HG03064 (cell line): ENCODE measurements around the gene ASB13.

ENCODE experiments used
- ATAC-seq: cut with Tn5 transposase; IDR thresholded peaks from one replicate; pipeline ENCODE4 v1.9.1; 2021; ENCODE audit warnings: low read depth; ENCODE audit not compliant: unreplicated experiment

ASB13 gene

DNA sequence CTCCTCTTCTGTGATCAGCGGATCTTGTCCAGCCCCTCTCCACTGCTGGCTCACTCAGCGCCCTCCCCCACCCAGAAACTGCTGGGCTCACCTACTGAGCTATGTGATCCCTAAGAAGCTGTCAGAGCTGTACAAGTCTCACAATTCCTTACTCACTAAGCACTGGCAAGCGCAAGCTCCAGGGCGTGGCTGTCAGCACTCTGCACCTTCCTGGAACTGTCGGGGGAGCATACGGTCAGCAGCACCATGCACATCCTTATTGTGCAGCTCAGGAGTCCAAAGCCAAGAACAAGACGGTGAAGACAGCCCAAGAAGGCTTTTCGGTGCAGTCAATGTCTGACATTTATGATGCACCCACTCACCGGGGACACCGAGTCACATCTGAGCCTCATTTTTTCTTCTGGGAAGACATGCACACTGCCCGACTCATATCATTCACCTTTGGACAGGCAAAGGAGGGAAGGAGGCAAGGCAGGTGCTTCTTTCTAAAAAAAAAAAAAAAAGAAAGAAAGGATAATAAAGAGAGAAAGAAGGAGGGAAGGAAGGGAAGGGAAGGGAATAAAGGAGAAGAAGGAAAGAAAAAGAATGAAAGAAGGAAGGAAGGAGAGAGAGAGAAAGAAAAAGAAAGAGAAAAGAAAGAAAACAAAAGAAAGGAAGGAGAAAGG is 56.3 kb downstream of the ASB13 start:
- ATAC-seq: no peak

DNA sequence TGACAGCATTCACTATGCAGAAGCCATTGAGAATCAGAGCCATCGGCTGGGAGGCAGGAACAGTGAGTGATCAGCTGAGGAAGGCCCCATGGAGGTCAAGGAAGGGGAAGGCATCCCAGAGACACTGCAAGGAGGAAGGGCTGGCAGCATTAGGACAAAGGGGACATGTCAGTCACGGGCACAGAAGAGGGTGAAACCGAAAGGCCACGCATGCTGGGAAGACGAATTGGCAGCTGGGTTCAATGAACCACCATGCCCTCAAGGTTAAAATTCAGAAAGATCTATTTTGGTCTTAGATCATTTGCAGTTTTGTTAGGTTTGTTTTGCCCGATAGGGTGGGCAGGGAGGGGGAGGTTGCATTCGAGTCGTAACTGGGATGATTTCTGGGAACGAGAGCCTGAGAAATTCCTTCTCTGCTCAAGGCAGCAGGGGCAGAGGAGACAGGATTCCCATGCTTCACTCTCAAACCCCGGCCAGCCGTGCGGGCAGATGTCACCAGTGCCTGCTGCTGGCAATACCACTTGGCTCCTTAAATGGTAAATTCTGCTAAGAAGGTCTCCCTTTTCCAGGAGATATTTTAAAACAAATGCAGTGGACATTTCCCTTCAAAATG is 57.7 kb downstream of the ASB13 start:
- no peak for ATAC-seq

DNA sequence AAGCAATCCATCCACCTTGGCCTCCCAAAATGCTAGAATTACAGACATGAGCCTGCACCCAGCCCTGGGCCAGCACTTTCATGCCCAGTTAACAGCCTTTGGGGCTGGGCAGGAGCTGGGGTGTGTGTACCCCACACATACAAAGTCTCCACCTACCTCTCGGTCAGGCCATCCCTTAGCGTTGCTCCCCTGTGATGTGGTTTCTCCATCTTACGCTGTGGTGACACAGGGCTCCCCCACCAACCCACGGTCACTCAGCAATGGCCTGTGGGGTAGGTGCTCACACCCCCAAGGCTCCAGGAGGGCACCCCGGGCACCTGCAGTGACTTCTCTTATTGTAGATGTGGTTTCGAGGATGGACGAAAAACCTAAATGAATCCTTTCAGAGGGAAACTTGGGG is 58.8 kb downstream of the ASB13 start:
- no peak for ATAC-seq

DNA sequence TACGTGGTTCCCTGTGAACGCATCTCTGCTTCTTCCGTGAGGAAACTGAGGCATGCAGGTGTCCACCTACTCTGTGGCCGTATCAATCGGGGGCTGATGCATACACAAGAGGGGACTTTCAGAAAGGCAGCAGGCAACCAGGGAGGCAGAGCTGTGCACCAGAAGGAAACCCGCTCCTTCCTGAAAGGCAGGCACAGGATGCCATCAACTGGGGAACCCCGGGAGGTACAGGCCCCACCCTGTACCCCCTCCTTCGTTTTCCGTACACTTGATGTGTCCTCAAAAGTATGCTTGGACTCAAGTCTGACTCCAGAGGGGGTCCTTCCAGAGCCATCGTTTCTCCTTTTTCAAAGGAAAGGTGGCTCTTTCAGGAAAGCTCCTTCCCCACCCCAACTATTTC is 59.5 kb downstream of the ASB13 start:
- no peak for ATAC-seq

DNA sequence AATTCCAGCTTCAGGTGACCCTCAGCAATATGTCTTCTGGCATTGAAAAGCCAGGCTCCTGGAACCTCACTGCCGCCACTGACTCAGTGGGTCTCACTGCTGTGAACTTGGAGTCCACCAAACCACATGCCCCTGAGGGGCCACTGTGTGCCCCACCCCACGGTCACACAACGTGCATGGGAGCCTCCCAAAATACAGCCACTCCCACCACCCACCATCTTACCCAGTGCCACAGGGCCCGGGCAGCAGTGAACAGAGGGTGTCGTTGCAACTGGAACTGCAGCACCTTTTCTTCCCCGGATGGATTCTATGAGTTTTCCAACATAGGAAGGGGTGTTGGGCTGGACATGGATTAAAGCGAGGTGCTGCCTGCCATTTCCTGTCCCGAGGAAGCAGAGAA is 60.1 kb downstream of the ASB13 start:
- ATAC-seq: no peak

DNA sequence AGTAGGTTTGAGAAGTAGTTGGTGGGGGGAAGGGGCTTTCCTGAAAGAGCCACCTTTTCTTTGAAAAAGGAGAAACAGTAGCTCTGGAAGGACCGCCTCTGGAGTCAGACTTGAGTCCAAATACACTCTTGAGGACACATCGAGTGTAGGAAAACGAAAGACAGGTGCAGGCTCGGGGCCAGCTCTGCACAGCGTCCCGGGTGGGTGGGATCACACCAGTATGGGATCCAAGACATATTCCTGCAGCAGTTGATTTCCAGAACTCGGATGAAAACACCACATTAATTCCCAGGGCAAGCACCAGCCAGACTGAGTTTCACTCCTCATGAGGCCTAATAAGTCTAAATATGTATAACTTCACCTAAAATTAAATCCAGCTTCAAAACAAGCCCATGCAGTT is 61.4 kb downstream of the ASB13 start:
- ATAC-seq: no peak

DNA sequence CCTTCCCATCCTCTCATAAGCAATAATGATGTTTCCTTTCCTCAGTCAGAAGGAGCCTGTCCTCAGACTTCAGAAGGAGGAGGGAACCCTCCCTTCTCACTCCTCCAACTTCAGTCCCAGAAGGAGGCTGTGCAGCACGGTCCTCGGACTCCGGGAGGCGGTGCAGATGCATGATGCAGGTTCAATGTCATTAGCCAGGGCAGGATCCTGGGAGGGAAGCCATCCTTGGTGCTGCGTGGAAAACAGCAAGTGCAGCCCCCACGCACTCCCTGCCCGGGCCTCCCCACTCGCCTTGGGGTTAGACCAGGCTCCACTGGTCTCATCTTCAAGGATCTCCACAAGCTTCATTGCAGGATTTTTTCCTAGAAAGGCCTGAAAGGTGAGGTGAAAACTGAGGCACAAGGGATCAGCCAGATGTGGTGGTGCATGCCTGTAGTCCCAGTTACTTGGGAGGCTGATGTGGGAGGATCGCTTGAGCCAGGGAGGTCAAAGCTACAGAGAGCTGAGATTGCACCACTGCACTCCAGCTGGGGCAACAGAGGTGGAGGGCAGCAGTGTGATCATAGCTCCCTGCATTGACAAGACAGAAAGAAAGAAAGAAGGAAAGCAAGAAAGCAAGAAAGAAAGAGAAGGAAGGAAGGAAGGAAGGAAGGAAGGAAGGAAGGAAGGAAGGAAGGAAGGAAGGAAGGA is 62.0 kb downstream of the ASB13 start:
- no peak for ATAC-seq

DNA sequence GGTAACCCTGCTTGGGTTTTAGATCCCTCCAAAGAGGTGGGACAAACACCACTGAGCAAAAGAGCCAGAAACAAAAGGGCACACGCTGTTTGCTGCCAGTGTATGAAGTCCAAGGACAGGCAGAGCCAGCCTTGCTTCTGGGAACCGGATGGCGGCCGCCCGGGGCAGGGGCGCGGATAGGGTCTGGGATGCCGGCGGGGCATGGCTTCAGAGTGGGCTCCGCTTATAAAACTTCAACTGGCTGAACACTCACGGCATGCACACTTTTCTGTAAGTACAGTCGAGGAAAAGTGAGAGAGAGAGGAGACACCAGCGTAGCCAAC is 62.6 kb downstream of the ASB13 start:
- no peak for ATAC-seq

DNA sequence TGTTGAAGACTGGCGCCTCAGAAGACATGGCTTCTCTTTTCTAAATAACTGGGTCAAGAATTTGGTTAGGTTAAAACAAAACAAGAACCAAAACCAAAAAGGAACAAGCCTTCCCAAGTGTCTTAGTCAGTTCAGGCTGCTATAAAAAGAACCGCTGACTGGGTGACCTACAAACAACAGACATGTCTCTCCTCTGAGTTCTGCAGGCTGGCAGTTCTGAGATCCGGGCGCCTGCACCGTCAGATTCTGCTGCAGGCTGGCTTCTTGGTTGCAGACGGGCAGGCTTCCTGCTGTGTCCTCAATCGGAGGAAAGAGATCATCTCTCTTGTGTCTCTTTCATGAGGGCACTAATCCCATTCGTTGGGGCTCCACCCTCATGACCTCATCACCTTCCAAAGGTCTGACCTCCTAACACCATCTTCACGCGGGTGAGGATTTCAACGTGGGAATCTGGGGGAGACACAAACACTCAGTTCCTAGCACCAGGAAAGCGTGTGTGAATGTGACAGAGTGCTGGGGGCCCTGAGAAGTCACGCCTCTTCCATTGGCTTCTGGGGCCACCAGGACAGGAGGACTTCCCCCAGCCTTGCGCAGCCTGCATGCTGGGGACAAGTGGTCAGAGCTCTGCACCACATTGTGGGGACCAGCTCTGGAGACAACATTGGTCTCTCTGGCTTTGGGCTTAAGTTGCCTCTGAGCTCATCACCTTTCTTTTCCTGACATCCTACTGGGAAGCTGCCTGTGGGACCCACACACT is 63.1 kb downstream of the ASB13 start:
- ATAC-seq: no peak

DNA sequence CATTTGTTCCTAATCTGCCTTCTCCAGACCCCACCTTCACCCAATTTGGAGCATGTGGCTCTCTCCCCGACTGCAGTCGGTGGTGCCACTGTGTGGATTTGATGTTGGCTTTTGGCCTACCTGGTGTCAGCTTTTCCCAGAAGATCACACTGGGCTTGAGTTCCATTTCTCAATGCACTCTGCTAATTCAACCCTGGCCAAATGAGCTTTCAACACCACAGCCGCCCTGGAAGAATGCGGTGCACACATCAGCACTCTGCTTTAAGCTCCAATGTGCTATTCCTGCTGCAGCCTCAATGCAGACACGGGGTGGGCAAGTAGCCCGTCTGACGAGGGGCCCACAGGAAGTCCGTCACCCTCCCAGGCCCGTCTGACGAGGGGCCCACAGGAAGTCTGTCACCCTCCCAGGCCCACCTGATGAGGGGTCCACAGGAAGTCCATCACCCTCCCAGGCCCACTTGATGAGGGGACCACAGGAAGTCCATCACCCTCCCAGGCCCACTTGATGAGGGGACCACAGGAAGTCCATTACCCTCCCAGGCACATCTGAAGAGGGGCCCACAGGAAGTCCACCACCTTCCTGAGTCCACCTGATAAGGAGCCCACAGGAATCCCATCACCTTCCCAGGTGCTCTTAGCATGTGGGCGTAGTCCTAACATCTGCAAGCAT is 64.4 kb downstream of the ASB13 start:
- no peak for ATAC-seq

DNA sequence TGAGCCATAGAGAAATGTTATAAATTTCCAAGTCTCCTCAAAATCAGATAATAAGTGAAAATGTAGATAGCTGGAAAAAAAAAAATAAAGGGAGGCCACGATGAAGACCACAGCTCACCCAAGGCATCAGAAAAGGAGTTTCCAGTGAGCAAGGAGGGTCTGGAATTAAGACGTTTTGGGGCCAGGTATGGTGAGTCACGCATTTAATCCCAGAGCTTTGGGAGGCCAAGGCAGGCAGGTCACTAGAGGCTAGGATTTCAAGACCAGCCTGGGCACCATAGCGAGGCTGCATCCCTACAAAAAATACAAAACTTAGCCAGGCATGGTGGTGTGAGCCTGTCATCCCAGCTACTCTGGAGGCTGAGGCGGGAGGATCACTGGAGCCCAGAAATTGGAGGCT is 65.5 kb downstream of the ASB13 start:
- no peak for ATAC-seq

DNA sequence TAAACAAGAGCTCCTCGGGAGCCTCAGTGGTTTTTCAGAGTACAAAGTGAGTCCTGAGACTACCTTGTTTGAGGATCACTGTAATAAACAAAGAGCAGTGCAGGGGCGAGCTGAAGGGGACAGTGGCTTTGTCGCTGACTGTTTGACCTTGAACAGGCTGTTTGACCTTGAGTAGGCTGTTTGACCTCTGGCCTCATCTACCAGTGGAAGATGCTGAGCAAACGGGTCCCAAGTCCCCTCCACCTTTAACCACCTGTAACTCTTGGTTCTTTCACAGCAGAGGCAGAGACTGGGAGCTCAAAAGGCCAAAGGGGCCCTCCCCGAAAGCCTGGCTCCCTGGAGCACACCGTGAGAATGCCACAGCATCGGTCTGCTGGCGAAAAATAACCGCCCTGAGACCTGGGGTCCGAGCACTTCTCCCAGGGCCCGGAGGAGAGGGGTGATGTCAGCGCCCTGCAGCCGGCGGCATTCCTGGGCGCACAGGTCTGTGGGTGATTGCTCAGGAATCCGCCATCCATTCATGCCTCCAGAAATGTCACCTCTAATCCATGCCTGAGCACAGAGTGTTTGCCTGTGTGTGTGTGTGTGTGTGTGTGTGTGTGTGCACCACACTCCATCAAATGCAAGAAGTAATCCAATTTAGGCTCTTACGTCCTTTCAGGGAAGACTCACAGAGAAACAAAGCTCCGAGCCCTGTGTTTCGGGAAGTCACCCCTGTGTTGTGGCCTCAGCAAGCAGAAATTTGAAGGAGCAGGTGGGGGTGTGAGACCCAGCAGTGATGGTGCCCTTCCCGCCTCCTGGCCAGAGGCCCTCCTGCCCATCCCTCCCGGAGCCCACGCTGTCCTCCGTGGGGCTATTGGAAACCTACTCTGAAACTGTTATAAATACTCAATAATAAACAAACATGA is 66.5 kb downstream of the ASB13 start:
- no peak for ATAC-seq

DNA sequence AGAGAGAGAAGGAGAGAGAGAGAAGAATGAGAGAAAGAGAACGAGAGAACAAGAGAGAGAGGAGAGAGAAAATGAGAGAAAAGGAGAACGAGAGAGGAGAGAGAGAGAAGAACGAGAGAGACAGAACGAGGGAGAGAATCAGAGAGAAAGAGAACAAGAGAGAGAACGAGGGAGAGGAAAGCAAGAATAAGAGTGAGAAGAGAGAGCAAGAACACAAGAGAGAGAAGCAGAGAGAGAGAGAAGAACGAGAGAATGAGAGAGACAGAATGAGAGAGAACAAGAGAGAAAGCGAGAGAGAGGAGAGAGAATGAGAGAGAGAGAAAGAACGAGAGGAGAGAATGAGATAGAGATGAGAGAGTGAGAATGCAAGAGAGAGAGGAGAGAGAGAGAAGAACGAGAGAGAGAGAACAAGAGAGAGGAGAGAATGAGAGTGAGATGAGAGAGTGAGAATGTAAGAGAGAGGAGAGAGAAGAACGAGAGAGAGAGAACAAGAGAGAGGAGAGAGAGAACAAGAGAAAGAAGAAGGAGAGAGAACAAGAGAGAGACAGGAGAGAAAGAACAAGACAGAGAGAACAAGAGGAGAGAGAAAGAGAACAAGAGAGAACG is 68.2 kb downstream of the ASB13 start:
- no peak for ATAC-seq

DNA sequence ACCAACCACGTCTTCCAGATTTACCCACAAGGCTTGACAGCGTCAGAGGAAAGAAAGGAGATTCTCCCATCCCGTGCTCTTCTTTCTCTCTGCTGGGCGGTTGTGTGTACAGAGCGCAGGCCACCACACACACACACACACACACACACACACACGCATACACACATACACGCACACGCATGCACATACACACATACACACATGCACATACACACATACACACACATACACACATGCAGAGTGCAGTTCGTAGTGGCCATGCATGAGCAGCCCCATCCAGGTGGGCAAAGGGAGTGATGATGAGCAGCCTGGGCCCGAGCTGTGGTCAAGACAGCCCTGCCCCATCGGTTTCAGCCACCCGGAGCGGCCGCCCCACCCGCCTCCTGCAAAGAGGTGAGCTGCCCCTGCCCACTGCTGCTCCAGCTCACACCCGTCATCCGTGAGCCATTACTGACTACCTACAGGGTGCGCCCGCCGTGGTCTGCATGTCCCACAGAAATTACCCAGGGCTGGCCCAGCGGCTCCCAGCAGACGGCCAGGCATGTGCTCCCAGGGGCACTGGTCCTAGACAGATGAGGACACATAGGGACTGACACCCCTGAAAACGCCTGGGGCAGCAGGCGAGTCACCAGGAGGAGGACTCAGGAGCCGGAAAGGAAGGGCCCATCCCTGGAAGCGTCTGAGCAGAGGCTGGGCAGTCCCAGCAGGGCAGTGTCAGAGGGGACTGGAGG is 69.6 kb downstream of the ASB13 start:
- no peak for ATAC-seq

DNA sequence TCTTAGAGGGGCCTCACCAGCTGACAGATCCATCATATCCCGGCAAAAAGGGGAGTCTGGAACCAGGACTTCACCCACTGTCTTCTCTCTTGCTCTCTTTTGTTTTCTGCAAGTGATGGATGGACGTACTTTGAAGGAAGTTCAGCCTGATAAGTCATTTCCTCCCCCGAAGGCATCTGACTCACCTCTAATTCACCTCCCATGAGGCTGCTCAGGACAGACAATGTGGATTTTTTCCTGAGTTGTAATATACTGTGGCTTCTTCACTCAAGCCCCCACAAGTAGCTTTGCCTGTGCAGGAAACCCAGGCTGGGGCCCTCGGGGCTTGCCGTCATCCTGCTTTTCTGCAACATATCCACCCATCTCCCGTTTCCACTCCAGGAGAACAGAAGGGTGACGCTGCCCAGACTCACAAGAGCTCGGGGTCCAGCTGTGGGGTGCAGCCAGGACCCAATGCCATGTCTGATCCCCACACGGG is 70.4 kb downstream of the ASB13 start:
- ATAC-seq: no peak

DNA sequence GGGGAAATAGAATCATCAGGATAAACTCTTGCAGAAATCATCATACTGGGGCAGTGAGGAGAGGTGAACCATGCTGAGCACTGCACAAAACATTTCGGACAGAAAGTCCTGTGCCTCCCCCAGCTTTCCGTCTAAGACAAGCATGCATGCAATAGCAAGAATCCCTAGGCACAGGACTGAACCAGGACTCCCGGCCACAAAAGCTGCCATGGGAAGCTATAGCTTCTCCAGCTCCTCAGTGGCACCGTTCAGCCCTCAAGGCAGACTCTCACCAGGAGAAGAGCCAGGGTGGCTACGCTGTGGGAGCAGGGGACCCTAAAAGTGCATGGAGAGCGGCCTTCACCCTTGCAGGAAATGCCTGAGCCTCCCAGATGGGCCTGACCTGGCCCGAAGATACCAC is 70.8 kb downstream of the ASB13 start:
- ATAC-seq: no peak

DNA sequence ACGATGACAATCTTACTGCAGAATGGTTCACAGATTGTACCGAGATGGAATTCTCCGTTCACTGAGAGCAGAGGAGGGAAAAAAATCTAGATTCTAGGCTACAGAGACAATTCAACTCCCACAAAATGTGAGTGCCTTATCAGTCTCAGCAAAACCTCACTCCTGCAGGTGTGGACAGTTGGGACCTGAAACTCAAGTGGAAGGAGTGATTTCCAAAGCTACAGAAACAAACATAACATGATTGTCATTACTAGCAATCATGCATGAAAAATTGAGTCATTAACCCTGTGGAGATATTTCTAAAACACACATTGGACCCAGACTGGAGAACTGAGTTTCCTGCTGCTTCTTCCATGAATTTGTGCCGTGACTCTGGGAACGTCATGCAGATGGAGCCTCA is 71.3 kb downstream of the ASB13 start:
- no peak for ATAC-seq

DNA sequence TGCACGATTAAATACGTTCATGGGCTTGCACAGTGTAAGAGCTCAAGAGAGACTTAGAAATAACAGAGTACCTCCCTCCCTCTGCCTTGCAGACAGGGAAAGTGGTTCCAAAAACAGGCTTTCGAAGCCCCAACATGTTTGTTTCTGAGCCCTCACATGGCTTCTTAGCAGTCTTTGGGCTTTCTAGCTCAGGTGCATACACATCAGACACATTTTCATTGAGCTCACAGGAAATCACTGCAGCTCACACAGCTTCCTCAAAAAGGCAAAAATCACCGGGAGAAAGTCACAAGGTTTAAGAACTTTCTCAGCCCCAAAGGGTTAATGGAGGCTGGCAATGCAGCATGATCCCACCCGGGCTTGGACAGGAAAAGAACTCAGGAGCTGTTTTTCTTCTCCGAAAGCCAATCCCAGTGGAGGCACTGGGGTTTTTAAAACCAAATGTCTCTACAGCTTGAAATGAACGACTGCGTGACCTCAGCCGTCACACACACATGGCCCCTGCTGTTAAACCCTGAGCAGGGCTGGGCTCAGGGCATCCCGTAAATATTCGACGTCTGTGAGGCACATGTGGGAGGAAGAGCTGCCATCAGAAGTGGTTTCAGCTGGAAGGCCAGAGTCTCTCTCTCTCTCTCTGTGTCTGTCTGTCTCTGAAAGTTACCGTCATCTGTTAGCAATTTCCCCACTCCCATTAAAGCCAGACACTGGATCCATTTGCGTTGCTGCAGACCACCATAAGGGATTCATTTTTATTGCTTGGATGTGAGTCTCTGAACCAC is 71.9 kb downstream of the ASB13 start:
- no peak for ATAC-seq
